OCI-LY7 (cell line): ENCODE data around the gene INSIG2. TPM values are rescaled to one million over a fixed set of nuclear protein-coding genes. Genes with fewer than 3 reads are reported as not detected.

Experiments used
- BruUV-seq: library from RNA; stranded (reverse); fragments of 400-500 nt; replicated peaks from 2 replicates; lab custom pipeline; 2021; lab: Mats Ljungman, UMichigan
- CTCF ChIA-PET: fragments of 300-600 bp; sonication (Branson Sonifier 250); formaldehyde crosslinking; loops from one replicate; lab custom pipeline; 2022; ENCODE audit warnings: antibody characterized with exemption; ENCODE audit not compliant: unreplicated experiment; lab: Charles Lee
- POLR2A ChIA-PET: fragments of 300-600 bp; sonication (Branson Sonifier 250); formaldehyde crosslinking; loops from one replicate; lab custom pipeline; 2022; ENCODE audit warnings: antibody characterized with exemption; lab: Charles Lee
- DNase-seq: peaks from one replicate; pipeline ENCODE4 v3.0.0-alpha.2; 2015; ENCODE audit warnings: low spot score
- H2AFZ ChIP-seq: fragments of 200-600 bp; sonication (generic), shearing (Covaris generic); 2 replicates; pipeline ENCODE4 v1.6.1; 2014; ENCODE audit warnings: mild to moderate bottlenecking, antibody characterized with exemption, low read length, moderate library complexity
- H3K27ac ChIP-seq: fragments of 200-600 bp; sonication (generic); 2 replicates; pipeline ENCODE4 v1.5.1; 2014; ENCODE audit warnings: mixed run types, low read depth, mild to moderate bottlenecking, moderate library complexity, low read length, inconsistent platforms; ENCODE audit not compliant: poor library complexity, severe bottlenecking
- H3K36me3 ChIP-seq: fragments of 200-600 bp; sonication (generic); 2 replicates; pipeline ENCODE4 v1.6.1; 2014; ENCODE audit warnings: mild to moderate bottlenecking, antibody characterized with exemption, low read length, moderate library complexity, mixed read lengths; ENCODE audit not compliant: insufficient read depth
- H3K4me1 ChIP-seq: fragments of 200-600 bp; sonication (generic); 2 replicates; pipeline ENCODE4 v1.5.1; 2014; ENCODE audit warnings: mild to moderate bottlenecking, low read length; ENCODE audit not compliant: insufficient read depth, poor library complexity, severe bottlenecking
- H3K4me2 ChIP-seq: fragments of 200-600 bp; sonication (generic); 2 replicates; pipeline ENCODE4 v1.6.1; 2014; ENCODE audit warnings: mild to moderate bottlenecking, low read length
- H3K4me3 ChIP-seq: fragments of 200-600 bp; sonication (generic); 2 replicates; pipeline ENCODE4 v1.5.1; 2014; ENCODE audit warnings: mild to moderate bottlenecking, low read depth, low read length; ENCODE audit not compliant: poor library complexity, severe bottlenecking
- H3K79me2 ChIP-seq: fragments of 200-600 bp; sonication (generic); 2 replicates; pipeline ENCODE4 v1.6.1; 2016; ENCODE audit warnings: low read depth, mild to moderate bottlenecking, low read length, moderate library complexity, mixed read lengths; ENCODE audit not compliant: insufficient read depth
- H3K9me2 ChIP-seq: fragments of 200-600 bp; sonication (generic); 2 replicates; pipeline ENCODE4 v1.6.1; 2016; ENCODE audit warnings: mild to moderate bottlenecking, low read length, mixed read lengths; ENCODE audit not compliant: insufficient read depth
- H3K9me3 ChIP-seq: fragments of 200-600 bp; sonication (generic); 2 replicates; pipeline ENCODE4 v1.6.1; 2014; ENCODE audit warnings: mild to moderate bottlenecking, mixed run types, low read length, mixed read lengths
- H4K20me1 ChIP-seq: fragments of 200-600 bp; sonication (generic); 2 replicates; pipeline ENCODE4 v1.6.1; 2014; ENCODE audit warnings: mild to moderate bottlenecking, antibody characterized with exemption, low read length, moderate library complexity, mixed read lengths; ENCODE audit not compliant: insufficient read depth
- EZH2phosphoT487 ChIP-seq: fragments of 200-600 bp; sonication (generic); IDR thresholded peaks from 2 replicates; pipeline ENCODE4 v1.6.1; 2018; ENCODE audit warnings: low read depth, borderline replicate concordance, mild to moderate bottlenecking, mixed run types, antibody characterized with exemption, low read length, moderate library complexity, mixed read lengths
- intact Hi-C: fragments of 100-400 bp; cut with micrococcal nuclease; formaldehyde crosslinking; loops from one replicate; pipeline ENCODE4 v1.10.0; 2022; ENCODE audit not compliant: unreplicated experiment
- total RNA-seq, 2 experiments: library from RNA; depleted of rRNA in 1 of 2; stranded (reverse); fragments of >200 nt in 1 of 2; shearing (Covaris generic) in 1 of 2; gene quantifications; 2 replicates each; pipeline ENCODE4 v1.2.3, GENCODE V29; 2014 to 2022
- TF ChIP-seq, protein P1 (sequence below): fragments of 200-600 bp; sonication (generic); conservative IDR thresholded peaks from 2 replicates; pipeline ENCODE4 v1.5.1; 2014; ENCODE audit warnings: mild to moderate bottlenecking, antibody characterized with exemption, low read length, moderate library complexity, mixed read lengths

Gene INSIG2
- total RNA-seq, 2 experiments from 2014 or later, result 5.9 to 21.2 TPM

DNA sequence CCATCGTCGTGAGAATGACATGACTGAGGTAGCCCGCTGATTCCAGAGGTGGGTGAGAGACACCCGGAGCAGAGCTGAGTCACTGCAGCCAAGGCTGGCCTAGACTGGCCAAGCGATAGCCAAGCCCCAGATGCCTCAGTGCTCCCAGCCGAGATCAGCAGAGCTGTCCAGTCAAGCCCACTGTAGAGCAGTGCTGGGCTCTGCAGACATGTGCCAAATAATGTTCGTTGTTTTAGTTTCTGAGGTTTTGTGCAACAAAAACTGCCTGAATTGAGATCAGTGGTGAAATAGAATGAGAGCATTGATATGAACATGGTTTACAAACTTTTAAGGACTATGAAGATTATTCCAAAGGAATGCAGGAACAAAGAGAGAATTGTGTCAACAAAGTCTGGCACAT is 42.1 kb downstream of the INSIG2 start:
- Histone ChIP-seq H3K4me3 (no peak overlapping the region), H3K9me3 (no peaks in the 10 kb centered on the region), H3K79me2 (no peaks in the 10 kb centered on the region), H3K36me3 (no peaks in the 10 kb centered on the region), H2AFZ (no peak overlapping the region; the same call in 1 of the 2 replicates), H3K4me2 (no peak overlapping the region), H3K4me1 (no peaks in the 10 kb centered on the region), H3K27ac (no peak overlapping the region), H4K20me1 (no peaks in the 10 kb centered on the region), H3K9me2 (no peaks in the 10 kb centered on the region)
- no peak for DNase-seq
- ChIA-PET POLR2A (interaction anchor here (0.6 to 1.0 kb wide), 3 partner anchors 12 to 1967 kb away, joined by 3 read pairs; no protein-coding TSS in a partner anchor), CTCF (no interaction called here)
- BruUV-seq, result no TSS peak
- no peak for TF ChIP-seq EZH2phosphoT487
- intact Hi-C loops, result no loop called here

DNA sequence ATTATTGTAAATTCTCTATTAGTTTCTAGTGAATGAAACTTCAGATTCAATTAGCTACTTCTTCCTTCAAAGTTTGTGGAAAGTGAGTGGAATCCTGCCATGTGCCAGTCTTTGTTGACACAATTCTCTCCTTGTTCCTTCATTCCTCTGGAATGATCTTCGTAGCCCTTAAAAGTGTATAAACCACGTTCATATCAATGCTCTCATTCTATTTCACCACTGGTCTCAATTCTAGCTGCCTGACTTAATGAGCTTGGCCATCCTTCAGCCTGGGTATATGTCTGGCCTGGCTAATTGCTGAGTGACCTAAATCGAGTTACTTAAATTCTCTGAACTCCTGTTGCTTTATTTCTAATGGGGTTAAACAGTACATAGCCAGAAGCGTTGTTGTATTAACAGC is 43.5 kb downstream of the INSIG2 start:
- ChIA-PET CTCF (no interaction called here), POLR2A (no interaction called here)
- H3K9me3 ChIP-seq, result no peaks in the 10 kb centered on the region
- no peaks in the 10 kb centered on the region for H4K20me1 ChIP-seq
- no peak overlapping the region for H2AFZ ChIP-seq
- no TSS peak for BruUV-seq
- no peak for DNase-seq
- intact Hi-C loops, result no loop called here
- H3K4me3 ChIP-seq, result no peak overlapping the region
- no peaks in the 10 kb centered on the region for H3K36me3 ChIP-seq
- no peaks in the 10 kb centered on the region for H3K9me2 ChIP-seq
- H3K27ac ChIP-seq, result no peak overlapping the region
- H3K4me1 ChIP-seq, result no peaks in the 10 kb centered on the region
- TF ChIP-seq, protein P1, sequence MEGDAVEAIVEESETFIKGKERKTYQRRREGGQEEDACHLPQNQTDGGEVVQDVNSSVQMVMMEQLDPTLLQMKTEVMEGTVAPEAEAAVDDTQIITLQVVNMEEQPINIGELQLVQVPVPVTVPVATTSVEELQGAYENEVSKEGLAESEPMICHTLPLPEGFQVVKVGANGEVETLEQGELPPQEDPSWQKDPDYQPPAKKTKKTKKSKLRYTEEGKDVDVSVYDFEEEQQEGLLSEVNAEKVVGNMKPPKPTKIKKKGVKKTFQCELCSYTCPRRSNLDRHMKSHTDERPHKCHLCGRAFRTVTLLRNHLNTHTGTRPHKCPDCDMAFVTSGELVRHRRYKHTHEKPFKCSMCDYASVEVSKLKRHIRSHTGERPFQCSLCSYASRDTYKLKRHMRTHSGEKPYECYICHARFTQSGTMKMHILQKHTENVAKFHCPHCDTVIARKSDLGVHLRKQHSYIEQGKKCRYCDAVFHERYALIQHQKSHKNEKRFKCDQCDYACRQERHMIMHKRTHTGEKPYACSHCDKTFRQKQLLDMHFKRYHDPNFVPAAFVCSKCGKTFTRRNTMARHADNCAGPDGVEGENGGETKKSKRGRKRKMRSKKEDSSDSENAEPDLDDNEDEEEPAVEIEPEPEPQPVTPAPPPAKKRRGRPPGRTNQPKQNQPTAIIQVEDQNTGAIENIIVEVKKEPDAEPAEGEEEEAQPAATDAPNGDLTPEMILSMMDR, result no peak
- no peak for TF ChIP-seq EZH2phosphoT487
- H3K4me2 ChIP-seq, result no peak overlapping the region
- H3K79me2 ChIP-seq, result no peaks in the 10 kb centered on the region

DNA sequence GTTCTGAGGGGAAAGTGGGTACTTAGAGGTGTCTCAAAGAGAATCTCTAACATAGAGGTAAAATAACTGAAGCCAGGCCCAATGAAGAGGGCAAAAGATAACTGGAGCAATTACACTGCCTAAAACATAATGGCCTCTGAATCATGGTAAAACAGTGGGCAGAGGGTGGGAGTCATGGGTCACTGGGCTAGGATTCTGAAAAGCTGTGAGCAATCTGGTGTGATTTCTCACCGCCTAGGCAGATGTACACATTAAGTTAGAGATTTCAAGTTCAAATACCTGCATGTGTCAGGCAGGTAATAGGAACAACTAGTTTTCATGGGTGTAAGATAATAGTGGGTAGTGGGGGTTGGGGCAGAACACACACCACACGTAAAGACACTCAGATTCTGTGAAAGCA is 45.6 kb downstream of the INSIG2 start:
- ChIA-PET CTCF (no interaction called here), POLR2A (no interaction called here)
- BruUV-seq, result no TSS peak
- no peak for DNase-seq
- H4K20me1 ChIP-seq, result no peaks in the 10 kb centered on the region
- TF ChIP-seq EZH2phosphoT487, result no peak
- TF ChIP-seq, protein P1, result no peak
- H3K9me3 ChIP-seq, result no peaks in the 10 kb centered on the region
- H2AFZ ChIP-seq, result no peak overlapping the region
- no peaks in the 10 kb centered on the region for H3K79me2 ChIP-seq
- no peaks in the 10 kb centered on the region for H3K36me3 ChIP-seq
- no peak overlapping the region for H3K4me2 ChIP-seq
- intact Hi-C loops, result no loop called here
- no peaks in the 10 kb centered on the region for H3K9me2 ChIP-seq
- H3K4me1 ChIP-seq, result no peaks in the 10 kb centered on the region
- no peak overlapping the region for H3K27ac ChIP-seq
- no peak overlapping the region for H3K4me3 ChIP-seq
